Kidney epithelial cell (primary cell): Measurements from ENCODE around the gene TREM2. TPM values are rescaled to one million over a fixed set of nuclear protein-coding genes. Genes with fewer than 3 reads are reported as not detected.

Source experiments
- DNase-seq: peaks from one replicate; pipeline ENCODE4 v3.0.0-alpha.2; 2010; ENCODE audit warnings: low read depth
- H3K27me3 ChIP-seq: 2 replicates; pipeline ENCODE4 v1.6.0; 2011; ENCODE audit warnings: low read length; ENCODE audit not compliant: control insufficient read depth, insufficient read depth
- H3K36me3 ChIP-seq: 2 replicates; pipeline ENCODE4 v1.5.1; 2011; ENCODE audit warnings: low read length; ENCODE audit not compliant: control insufficient read depth, insufficient read depth
- H3K4me3 ChIP-seq: 2 replicates; pipeline ENCODE4 v1.5.1; 2011; ENCODE audit warnings: low read depth, mild to moderate bottlenecking, control low read depth, low read length
- CTCF ChIP-seq: IDR thresholded peaks from 2 replicates; pipeline ENCODE4 v1.5.1; 2011; ENCODE audit warnings: mild to moderate bottlenecking, moderate library complexity, low read length, control low read depth, inconsistent platforms; ENCODE audit not compliant: insufficient read depth, poor library complexity, severe bottlenecking
- total RNA-seq: library from RNA; depleted of rRNA; stranded (reverse); fragments of >200 nt; gene quantifications from 2 replicates; pipeline ENCODE4 v1.2.3, GENCODE V29; 2015

Gene TREM2
- total RNA-seq, 1 donor from 2014 or later: not detected

GRCh38 chr6:41136911-41137310, 26.0 kb downstream of the TREM2 start:
- Histone ChIP-seq H3K4me3 (no peak overlapping the region), H3K36me3 (no peaks in the 10 kb centered on the region), H3K27me3 (no peaks in the 10 kb centered on the region)
- no peak for DNase-seq
- TF ChIP-seq CTCF: no peak

GRCh38 chr6:41135062-41135832, 27.7 kb downstream of the TREM2 start:
- H3K36me3 ChIP-seq: no peaks in the 10 kb centered on the region

GRCh38 chr6:41132254-41132653, 30.7 kb downstream of the TREM2 start:
- TF ChIP-seq CTCF: no peak
- H3K4me3 ChIP-seq: no peak overlapping the region
- no peak for DNase-seq

More at GRCh38 chr6:41135062-41135832, 27.7 kb downstream of the TREM2 start:
- TF ChIP-seq CTCF: no peak
- no peak for DNase-seq
- H3K4me3 ChIP-seq: no peak overlapping the region
- no peaks in the 10 kb centered on the region for H3K27me3 ChIP-seq

GRCh38 chr6:41125282-41125681, 37.6 kb downstream of the TREM2 start:
- no peak for DNase-seq
- no peak overlapping the region for H3K4me3 ChIP-seq
- H3K27me3 ChIP-seq: no peaks in the 10 kb centered on the region
- TF ChIP-seq CTCF: no peak
- H3K36me3 ChIP-seq: no peaks in the 10 kb centered on the region

More at GRCh38 chr6:41132254-41132653, 30.7 kb downstream of the TREM2 start:
- Histone ChIP-seq H3K27me3 (no peaks in the 10 kb centered on the region), H3K36me3 (no peaks in the 10 kb centered on the region)

- Histone ChIP-seq H3K36me3 (no peaks in the 10 kb centered on the region), H3K4me3 (no peak overlapping the region), H3K27me3 (no peaks in the 10 kb centered on the region)
- TF ChIP-seq CTCF: no peak
- DNase-seq: no peak
These were observed 40.0 kb downstream of the TREM2 start for GRCh38 chr6:41122918-41123317.

- no peak for DNase-seq
- TF ChIP-seq CTCF: no peak
- Histone ChIP-seq H3K36me3 (no peaks in the 10 kb centered on the region), H3K27me3 (no peaks in the 10 kb centered on the region), H3K4me3 (no peak overlapping the region)
These were observed 40.5 kb downstream of the TREM2 start for GRCh38 chr6:41122373-41122772.
